Calu3 (cell line): Measurements from ENCODE around the gene CTNNBIP1. TPM values are rescaled to one million over a fixed set of nuclear protein-coding genes. Genes with fewer than 3 reads are reported as not detected.

Source experiments
- BruUV-seq: library from RNA; stranded (reverse); fragments of 400-500 nt; replicated peaks from 2 replicates; lab custom pipeline; 2021; lab: Mats Ljungman, UMichigan
- CTCF ChIA-PET: fragments of 300-600 bp; sonication (Branson Sonifier 250); formaldehyde crosslinking; loops from one replicate; lab custom pipeline; 2022; ENCODE audit warnings: antibody characterized with exemption; lab: Charles Lee
- DNase-seq: peaks from one replicate; pipeline ENCODE4 v3.0.0; 2022
- H3K27ac Mint-ChIP-seq: one replicate; pipeline ENCODE4 v1.8.0; 2022; ENCODE audit warnings: mixed read lengths; ENCODE audit not compliant: unreplicated experiment
- H3K27me3 Mint-ChIP-seq: one replicate; pipeline ENCODE4 v1.8.0; 2022; ENCODE audit warnings: mixed read lengths; ENCODE audit not compliant: unreplicated experiment
- H3K36me3 Mint-ChIP-seq: one replicate; pipeline ENCODE4 v1.8.0; 2022; ENCODE audit warnings: mild to moderate bottlenecking, moderate library complexity, mixed read lengths; ENCODE audit not compliant: insufficient read depth, unreplicated experiment
- H3K4me1 Mint-ChIP-seq: one replicate; pipeline ENCODE4 v1.8.0; 2022; ENCODE audit warnings: mild to moderate bottlenecking, low read depth, mixed read lengths; ENCODE audit not compliant: unreplicated experiment
- H3K4me3 Mint-ChIP-seq: one replicate; pipeline ENCODE4 v1.8.0; 2022; ENCODE audit warnings: mild to moderate bottlenecking, low read depth, moderate library complexity, mixed read lengths; ENCODE audit not compliant: unreplicated experiment
- H3K9me3 Mint-ChIP-seq: one replicate; pipeline ENCODE4 v1.8.0; 2022; ENCODE audit warnings: low read depth, mixed read lengths; ENCODE audit not compliant: unreplicated experiment
- intact Hi-C: fragments of 100-400 bp; cut with micrococcal nuclease; formaldehyde crosslinking; loops from one replicate; pipeline ENCODE4 v1.10.0; 2022; ENCODE audit not compliant: unreplicated experiment
- total RNA-seq: library from RNA; stranded (reverse); gene quantifications from 2 replicates; pipeline ENCODE4 v1.2.3, GENCODE V29; 2022
- TF ChIP-seq, protein P1 (sequence below): fragments of 200-600 bp; IDR thresholded peaks from one replicate; pipeline ENCODE4 v1.8.0; 2022; ENCODE audit warnings: antibody characterized with exemption; ENCODE audit not compliant: unreplicated experiment

CTNNBIP1 gene
- total RNA-seq, 1 experiment from 2014 or later, result 11.8 TPM

DNA sequence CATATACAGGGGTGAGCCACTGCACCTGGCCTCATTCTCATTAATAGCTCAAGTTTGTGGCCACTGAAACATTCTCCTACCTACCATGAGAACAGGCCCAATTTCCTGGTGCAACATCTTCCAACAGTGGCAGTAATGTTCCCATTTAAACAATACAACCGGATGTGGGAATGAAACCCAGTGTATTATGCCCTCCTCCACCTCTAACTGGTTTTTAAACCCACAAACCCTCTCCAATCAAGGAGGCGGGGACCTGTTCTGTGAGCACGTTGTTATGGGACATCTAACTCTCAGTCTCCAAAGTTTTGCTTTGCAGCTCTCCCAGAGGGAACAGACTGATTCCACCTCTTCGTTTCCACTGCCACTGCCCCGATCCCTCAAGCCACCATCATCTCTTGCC, 2.6 kb downstream of the CTNNBIP1 start:
- intact Hi-C loops, result no loop called here
- Mint-ChIP-seq H3K27me3 (no peaks in the 10 kb centered on the region), H3K9me3 (no peaks in the 10 kb centered on the region), H3K27ac (no peak overlapping the region), H3K4me1 (peaks cover 29% of the 10 kb centered on the region), H3K36me3 (peaks cover 22% of the 10 kb centered on the region), H3K4me3 (no peak overlapping the region)
- no TSS peak for BruUV-seq
- CTCF ChIA-PET, result interaction anchor here (0.6 to 0.8 kb wide), 2 partner anchors 14 to 231 kb away, joined by 3 read pairs; no protein-coding TSS in a partner anchor
- TF ChIP-seq, protein P1, sequence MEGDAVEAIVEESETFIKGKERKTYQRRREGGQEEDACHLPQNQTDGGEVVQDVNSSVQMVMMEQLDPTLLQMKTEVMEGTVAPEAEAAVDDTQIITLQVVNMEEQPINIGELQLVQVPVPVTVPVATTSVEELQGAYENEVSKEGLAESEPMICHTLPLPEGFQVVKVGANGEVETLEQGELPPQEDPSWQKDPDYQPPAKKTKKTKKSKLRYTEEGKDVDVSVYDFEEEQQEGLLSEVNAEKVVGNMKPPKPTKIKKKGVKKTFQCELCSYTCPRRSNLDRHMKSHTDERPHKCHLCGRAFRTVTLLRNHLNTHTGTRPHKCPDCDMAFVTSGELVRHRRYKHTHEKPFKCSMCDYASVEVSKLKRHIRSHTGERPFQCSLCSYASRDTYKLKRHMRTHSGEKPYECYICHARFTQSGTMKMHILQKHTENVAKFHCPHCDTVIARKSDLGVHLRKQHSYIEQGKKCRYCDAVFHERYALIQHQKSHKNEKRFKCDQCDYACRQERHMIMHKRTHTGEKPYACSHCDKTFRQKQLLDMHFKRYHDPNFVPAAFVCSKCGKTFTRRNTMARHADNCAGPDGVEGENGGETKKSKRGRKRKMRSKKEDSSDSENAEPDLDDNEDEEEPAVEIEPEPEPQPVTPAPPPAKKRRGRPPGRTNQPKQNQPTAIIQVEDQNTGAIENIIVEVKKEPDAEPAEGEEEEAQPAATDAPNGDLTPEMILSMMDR, result no peak
- no peak for DNase-seq

DNA sequence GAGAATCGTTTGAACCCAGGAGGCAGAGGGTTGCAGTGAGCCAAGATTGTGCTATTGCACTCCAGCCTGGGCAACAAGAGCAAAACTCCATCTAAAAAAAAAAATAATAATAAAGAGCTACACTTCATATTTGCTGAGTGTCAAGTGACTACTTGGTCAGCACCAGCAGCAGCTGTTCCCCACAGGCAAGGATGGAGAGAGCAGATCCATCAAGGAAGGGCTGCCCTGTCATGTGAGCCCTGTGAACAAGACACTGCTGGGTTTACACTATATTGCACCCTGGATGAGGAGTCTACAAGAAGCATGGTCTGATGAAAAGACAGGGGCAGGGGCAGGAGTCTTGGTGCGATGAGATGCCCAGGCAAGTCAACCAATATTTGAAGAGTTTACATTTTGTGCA, 3.6 kb downstream of the CTNNBIP1 start:
- Mint-ChIP-seq H3K4me3 (no peak overlapping the region), H3K36me3 (peaks cover 22% of the 10 kb centered on the region), H3K27ac (no peak overlapping the region), H3K9me3 (no peaks in the 10 kb centered on the region), H3K27me3 (no peaks in the 10 kb centered on the region), H3K4me1 (peaks cover 22% of the 10 kb centered on the region)
- intact Hi-C loops, result no loop called here
- TF ChIP-seq, protein P1, result no peak
- no TSS peak for BruUV-seq
- no peak for DNase-seq
- CTCF ChIA-PET, result no interaction called here

DNA sequence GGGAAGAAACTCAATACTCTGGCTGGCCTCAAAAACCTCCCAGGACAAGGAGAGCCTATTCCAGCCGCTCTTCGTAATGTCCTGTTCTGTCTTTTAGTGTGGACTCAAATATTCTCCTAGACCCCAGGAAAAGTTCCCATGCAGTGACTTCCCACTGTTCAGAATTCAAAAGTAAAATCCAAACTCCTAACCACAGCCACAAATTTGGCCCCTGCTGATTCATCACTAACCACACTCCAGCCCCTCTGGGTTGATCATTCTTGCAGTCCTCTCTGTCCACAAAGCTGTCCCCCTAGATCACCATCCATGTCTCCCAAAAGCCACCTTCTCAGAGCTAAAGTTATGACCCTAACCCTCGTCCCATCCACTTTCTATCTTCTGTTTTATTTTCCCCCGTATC, 5.1 kb downstream of the CTNNBIP1 start:
- Mint-ChIP-seq H3K27me3 (no peaks in the 10 kb centered on the region), H3K4me1 (peaks cover 35% of the 10 kb centered on the region), H3K4me3 (no peak overlapping the region), H3K9me3 (no peaks in the 10 kb centered on the region), H3K27ac (no peak overlapping the region), H3K36me3 (peaks cover 10% of the 10 kb centered on the region)
- intact Hi-C loops, result no loop called here
- BruUV-seq, result no TSS peak
- no peak for DNase-seq
- CTCF ChIA-PET, result no interaction called here
- TF ChIP-seq, protein P1, result no peak

DNA sequence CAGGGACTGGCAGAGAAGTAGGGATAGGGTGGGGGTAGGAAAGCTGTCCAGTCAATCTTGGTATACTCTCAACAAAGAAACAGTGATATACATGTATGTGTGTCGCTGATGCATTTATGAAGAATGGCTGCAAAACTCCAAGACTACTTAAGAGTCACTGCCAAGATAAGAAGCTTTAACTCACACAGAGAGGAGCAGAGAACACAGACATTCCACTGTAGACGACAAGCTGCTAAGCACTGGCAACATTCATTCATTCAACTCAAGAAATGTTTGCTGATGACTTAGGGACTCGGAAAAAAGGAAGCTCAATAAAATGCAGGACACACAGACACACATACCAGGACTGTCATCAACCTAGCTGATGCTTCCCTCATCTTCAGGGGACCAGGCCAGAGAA, 5.5 kb downstream of the CTNNBIP1 start:
- CTCF ChIA-PET, result no interaction called here
- H3K4me3 Mint-ChIP-seq, result no peak overlapping the region
- H3K27ac Mint-ChIP-seq, result no peak overlapping the region
- H3K4me1 Mint-ChIP-seq, result peaks cover 35% of the 10 kb centered on the region
- peaks cover 8% of the 10 kb centered on the region for H3K36me3 Mint-ChIP-seq
- BruUV-seq, result no TSS peak
- intact Hi-C loops, result no loop called here
- H3K9me3 Mint-ChIP-seq, result no peaks in the 10 kb centered on the region
- TF ChIP-seq, protein P1, result no peak
- DNase-seq, result no peak
- no peaks in the 10 kb centered on the region for H3K27me3 Mint-ChIP-seq
